Hematopoietic multipotent progenitor cell (in vitro differentiated cells): ENCODE measurements around the gene ZNF91. TPM values are rescaled to one million over a fixed set of nuclear protein-coding genes. Genes with fewer than 3 reads are reported as not detected.
"Not testable (repeated sequence)": the region's sequence is repeated elsewhere in the genome, so short reads cannot be mapped to it uniquely, and the experiment has no call there.

Source experiments
- DNase-seq, 3 donors: peaks; one replicate each; pipeline ENCODE4 v3.0.0-alpha.2; 2011 to 2015; ENCODE audit warnings: low read depth in 2 of 3, low spot score in 2 of 3
- total RNA-seq: library from RNA; depleted of rRNA; stranded (reverse); fragments of >200 nt; gene quantifications from one replicate; pipeline ENCODE4 v1.2.3, GENCODE V29; 2012

The ZNF91 gene
- 21.8 TPM for total RNA-seq

DNA sequence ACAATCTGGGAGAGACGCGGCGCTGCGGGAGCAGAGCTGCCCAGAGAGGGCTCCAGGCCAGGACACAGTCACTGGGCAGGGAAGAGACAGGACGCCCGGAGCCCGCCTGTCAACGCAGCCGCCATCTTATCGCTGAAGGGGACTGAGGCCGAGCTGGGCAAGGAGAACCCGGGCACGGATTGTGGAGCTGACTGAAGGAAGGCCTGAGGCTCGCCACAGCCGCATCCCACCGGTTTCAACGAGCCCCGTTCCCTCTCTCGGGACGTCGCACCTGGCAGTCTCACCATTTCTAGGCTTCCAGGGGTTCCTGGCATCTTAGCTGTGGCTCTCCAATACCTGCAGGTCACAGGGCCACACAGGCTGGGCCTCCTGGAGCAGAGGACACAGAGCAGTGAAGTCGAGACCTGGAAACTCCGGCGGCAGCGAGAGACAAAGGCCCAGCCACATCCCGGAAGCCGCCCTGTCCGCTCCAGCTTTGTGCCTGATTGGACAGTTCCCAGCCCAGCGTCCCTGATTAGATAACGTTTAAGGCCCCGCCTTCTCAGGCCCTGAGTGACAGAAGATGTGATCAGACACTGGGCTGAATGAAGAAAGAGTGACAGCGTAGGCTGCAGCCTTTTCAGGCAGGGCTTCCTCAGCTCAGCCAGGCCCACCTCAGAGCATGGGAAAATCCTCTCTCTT, at the start of gene ZNF91:
Gene ZNF91, minus strand, starts transcription at position 431 of the 681 bp plus-strand sequence. Its CDS starts 117 bp downstream, at position 314.
- peak; percentile 74 to 98 (median 95) for DNase-seq

DNA sequence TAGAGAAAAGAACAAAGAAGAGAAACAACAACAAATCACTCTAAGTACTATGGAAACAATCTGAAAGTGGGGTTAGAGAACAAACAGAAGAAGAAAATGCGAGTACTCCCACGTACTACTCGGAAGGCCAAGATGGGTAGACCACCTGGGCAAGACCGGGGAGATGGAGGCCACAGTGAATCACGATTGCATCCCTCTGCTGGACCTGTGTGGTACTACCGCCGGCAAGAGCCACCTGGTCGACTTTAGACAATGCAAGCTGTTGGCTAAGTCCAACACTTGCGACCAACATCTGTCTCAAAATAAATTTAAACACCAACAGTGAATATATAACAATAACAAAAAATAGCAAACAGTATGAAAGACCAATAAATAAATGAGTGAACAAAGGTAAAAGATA, 45.5 kb upstream of the ZNF91 start:
- no peak for DNase-seq

DNA sequence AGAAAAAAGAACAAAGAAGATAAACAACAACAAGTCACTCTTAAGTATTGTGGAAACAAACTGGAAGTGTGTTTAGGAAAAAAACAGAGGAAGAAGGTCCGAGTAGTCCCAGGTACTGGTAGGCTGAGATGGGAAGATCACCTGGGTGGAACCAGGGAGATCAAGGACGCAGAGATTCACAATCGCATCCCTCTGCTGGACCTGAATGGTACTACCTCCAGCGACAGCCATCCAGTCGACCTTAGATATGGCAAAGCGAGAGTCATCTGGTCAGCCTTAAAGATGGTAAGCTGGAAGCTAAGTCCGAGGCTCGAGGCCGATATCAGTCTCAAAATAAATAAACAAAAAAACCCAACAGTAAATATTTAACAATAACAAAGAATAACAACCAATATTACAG, 44.9 kb upstream of the ZNF91 start:
- no peak for DNase-seq

DNA sequence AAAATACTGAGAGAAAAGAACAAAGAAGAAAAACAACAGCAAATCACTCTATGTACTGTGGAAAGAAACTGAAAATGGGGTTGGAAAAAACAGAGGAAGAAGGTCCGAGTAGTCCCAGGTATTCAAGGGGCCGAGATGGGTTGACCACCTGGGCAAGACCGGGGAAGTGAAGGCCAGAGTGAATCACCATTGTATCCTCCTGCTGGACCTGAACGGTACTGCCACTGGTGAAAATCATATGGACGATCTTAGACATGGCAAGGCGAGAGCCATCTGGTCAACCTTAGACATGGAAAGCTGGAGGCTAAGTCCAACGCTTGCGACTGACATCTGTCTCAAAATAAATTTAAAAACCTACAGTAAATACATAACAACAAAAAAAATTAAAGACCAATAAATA, 44.4 kb upstream of the ZNF91 start:
- no peak for DNase-seq

DNA sequence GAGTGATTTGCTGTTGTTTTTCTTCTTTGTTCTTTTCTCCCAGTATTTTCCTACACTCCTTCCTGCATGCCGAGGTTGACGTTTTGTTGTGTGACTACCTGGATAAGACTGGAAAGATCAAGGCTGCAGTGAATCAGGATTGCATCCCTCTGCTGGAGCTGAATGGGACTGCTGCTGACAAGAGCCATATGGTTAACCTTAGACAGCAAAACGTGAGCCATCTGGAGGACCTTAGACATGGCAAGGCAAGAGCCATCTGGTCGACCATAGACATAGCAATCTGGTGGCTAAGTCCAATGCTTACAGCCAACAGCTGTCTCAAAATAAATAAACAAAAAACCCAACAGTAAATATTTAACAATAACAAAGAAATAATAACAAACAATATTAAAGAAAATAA, 42.6 kb upstream of the ZNF91 start:
- no peak for DNase-seq

DNA sequence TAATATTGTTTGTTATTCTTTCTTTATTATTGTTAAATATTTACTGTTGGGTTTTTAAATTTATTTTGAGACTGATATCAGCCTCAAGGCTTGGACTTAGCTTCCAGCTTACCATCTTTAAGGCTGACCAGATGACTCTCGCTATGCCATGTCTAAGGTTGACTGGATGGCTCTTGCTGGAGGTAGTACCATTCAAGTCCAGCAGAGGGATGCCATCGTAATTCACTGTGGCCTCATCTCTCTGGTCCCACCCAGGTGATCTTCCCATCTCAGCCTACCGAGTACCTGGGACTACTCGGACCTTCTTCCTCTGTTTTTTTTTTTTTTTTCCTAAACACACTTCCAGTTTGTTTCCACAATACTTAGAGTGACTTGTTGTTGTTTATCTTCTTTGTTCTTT, 41.7 kb upstream of the ZNF91 start:
- no peak for DNase-seq

DNA sequence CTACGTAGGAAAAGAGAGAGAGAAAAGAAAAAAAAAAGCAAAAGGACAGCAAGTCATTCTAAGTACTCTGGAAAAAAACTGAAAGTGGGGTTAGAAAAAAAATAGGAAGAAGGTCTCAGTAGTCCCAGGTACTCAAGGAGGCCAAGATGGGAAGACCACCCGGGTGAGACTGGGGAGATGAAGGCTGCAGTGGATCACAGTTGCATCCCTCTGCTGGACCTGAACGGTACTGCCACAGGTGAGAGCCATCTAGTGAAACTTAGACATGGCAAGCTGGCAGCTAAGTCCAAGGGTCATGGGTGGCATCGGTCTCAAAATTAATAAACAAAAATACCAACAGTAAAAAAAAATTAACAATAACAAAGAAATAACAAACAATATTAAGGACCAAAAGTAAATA, 41.0 kb upstream of the ZNF91 start:
- DNase-seq, result no peak

DNA sequence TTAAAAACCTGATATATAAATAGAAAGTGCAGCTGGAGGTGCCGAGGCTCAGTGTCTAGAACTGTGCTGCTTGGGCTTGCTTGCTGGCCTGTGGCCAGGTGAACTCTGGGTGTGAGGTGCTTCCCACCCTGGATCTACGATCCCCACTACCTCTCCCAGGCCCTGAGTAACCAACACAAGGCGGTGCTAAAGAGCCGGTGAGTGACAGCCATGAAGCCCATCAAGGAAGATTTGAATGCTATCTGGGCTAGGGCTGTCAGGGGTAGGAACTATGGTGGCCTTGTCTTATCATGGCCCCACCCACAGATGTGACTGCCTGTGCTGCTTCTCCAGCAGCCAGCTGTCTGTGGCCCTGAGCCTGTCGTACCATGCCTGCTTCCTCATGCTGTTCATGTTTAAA, 25.6 kb upstream of the ZNF91 start:
- no peak for DNase-seq

DNA sequence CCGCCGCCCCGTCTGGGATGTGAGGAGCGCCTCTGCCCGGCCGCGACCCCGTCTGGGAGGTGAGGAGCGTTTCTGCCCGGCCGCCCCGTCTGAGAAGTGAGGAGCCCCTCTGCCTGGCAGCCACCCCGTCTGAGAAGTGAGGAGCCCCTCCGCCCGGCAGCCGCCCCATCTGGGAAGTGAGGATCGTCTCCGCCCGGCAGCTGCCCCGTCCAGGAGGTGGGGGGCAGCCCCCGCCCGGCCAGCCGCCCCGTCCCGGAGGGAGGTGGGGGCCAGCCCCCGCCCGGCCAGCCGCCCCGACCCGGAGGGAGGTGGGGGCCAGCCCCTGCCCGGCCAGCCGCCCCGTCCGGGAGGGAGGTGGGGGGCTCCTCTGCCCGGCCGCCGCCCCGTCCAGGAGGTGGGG, 24.0 kb upstream of the ZNF91 start:
- DNase-seq, result not testable (repeated sequence)

DNA sequence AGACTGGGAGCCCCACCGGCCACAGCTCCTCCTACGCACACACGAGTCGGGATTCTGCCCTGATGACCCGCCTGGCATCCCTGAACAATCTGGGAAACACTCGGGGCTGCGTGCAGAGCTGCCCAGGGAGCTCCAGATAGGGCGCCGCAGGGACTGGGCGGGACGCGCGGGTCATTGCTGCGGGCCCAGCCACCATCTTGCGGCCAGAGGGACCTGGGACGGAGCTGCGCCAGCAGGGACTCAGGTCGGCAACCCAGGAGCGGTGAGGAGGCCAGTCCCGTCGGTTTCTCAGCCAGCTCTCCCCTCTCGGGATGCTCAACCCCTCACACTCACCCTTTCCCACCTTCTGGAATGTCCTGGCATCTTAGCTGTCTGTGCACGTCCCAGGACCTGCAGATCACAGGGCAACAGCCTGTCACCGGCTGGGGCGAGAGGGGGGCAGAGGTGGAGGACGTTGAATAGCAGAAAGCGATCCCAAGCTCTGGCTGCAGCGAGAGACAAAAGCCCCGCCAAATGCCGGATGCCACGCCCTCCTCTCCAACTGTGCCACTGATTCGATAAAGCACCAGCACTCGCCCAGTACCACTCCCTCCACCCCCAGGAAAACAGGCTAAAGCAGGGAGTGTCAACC, 20.4 kb upstream of the ZNF91 start:
- peak in 2 of 3 donors; percentile 21 to 27 for DNase-seq

DNA sequence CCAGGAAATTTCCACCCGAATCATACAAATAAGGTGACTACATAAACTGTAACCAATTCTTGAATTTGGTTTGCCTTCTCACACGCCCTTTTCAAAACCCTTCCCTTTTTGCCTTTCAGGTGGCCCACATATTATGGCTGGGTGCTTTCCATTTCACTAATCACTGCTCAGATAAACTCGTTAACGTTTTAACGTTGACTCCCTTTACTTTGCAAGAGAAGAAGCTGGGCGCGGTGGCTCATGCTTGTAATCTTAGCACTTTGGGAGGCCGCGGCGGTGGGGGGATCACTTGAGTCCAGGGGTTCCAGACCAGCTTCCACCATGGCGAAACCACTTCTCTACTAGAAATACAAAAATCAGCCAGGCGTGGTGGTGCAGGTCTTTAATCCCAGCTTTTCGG, 19.8 kb upstream of the ZNF91 start:
- DNase-seq, result no peak

DNA sequence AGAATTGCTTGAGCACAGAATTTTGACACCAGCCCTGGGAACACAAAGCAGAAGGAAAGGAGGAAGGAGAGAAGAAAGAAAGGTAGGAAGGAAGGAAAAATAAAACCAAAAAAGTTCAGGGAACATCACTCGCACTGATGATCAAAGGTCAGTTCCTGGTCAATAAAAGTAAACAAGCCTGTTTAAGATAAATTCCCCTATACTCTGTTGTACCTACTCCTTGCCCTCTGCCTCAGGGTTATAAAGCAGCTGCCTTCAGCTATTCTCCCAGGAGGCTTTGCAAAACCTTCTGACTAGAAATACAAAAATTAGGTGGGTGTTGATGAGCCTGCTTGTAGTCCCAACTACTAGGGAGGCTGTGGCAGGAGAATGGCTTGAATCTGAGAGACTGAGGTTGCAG, 14.9 kb upstream of the ZNF91 start:
- no peak for DNase-seq

DNA sequence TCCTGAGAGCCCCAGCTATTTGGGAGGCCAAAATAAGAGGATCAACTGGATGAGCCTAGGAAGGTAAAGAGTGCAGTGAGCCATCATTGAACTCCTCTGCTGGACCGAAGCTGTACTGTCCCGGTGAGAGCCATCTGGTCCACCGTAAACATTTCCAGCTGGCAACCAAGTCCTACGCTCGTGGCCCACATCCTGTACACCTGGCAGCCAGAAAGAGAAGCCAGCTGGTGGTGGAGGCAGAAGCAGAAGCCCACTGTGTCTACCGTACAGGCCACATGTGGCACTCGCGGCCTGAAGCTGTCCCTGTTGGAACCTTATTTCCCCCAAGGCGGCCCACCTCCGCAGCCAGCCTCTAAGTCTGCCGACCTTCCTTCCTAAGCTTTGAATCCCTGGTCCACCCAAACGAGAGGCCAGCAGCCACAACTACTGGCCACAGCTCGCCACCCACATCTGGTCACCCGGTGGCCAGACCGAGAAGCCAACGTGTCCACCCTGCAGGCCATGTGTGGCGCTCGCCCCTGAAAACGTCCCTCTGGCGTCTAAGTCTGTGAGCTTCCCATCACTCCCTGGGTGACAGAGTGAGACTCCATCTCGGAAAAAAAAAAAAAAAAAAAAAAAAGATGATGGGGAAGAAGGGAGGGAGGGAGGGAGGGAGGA, 14.2 kb upstream of the ZNF91 start:
- DNase-seq, result no peak

DNA sequence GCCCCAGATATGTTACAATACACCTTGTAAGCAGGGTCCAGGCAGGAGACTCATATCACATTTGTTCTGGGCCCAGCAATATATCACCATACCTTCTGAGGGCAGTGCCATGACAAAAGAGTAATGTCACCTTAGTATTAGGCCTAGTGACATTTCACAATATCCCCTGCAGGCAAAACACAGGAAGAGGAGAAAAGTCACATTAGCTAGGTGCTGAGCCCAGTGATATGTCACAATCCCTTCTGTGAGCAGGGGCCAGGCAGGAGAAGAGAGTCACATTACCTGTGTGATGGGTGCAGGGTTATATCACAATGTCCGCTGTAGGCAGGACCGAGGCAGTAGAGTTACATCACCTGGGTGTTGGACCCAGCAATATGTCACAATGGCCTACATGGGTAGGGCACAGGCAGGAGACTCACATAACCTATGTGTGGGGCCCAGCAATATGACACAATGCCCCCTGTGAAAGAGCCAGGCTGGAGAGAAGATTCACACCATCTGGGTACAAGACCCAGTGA, 12.4 kb upstream of the ZNF91 start:
- no peak for DNase-seq

DNA sequence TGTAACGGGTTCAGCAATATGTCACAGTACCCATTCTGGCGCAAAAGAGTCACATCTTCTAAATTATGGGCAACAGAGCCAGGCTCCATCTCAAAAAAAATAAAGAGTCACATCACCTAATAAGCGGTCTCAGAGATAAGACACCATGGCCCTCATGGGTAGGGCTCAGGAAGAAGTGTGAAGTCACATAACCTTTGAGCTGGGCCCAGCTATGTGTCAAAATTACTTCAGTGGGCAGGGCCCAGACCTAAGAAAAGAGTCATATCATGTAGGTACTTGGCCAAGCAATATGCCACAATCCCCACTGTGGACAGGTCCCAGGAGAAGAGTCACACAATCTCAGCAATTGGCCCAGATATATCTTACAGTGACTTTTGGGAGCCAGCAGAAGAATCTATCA, 11.4 kb upstream of the ZNF91 start:
- no peak for DNase-seq

DNA sequence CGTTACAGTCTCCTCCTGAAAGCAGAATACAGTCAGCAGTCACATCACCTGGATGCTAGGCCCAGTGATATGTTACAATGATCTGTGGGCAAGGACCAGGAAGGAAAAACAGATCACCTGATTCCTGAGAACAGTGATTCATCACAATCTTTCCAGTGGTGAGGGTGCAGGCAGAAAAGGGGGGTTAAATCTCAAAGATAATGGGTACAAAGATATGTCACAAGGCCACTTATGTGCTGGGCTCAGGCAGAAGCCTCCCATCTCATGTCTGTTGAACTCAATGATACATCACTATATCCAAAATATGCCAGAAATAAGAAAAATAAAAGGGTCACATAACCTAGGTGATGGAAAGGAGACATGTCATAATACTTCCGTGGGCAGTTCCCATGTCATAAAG, 10.8 kb upstream of the ZNF91 start:
- no peak for DNase-seq

DNA sequence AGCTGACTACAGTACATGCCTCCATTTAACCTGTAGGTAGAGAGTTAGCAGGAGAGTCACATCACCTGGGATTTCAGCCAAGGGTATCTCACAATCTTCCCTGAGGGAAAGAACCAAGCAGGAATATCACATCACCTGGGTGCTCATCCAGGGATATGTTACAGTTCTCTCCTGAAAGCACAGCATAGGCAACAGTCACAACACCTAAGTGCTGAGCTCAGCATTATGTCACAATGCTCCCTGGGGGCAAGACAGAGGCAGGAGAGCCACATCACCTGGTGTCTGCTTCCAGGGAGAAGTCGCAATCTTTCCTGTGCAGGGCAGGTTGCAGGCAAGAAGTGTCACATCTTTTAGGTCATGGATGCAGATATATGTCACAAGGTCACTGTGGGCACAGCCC, 9.4 kb upstream of the ZNF91 start:
- DNase-seq, result no peak

DNA sequence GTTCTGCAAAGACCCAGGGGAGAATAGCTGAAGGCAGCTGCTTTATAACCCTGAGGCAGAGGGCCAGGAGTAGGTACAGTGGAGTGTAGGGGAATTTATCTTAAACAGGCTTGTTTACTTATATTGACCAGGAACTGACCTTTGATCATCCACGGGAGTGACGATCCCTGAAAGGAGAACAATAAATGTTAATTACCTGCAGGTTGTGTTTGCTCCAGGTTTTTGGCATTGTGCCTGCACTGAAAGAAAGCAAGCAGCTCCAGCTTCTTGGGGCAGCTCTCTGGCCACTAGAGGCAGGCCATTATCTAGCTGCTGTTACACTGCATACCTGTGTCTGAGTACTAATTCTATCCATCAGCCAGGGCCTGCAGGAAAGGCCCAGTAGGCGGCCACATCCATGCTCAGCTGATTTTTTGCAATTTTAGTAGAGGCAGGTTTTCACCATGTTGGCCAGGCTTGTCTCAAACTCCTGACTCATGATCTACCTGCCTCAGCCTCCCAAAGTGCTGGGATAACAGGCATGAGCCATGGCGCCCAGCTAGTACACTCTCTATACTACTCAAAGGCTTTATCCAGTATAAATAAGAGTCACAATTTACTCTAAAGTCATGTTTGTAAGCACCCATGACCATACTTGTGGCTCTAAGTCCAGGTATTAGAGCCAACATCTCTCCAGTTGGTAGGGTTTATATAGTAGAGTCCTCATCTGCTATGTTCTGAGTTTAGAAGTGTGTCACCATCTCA, 8.5 kb upstream of the ZNF91 start:
- no peak for DNase-seq

DNA sequence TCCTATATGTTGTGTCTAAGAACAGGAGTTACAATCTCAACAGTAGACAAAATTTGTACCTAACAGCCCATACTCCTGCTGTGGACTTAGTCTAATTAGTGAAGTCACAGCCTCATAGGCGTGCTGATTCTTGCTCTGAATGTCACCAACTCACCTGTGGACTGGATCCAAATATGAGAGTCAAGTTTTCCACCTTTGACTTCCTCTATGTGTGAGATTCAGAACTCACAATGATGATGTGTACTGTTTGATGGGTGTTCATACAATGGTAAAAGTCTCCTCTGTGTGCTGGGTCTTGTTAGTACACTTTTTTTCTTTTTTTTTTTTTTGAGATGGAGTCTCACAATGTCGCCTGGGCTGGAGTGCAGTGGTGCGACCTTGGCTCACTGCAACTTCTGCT, 7.8 kb upstream of the ZNF91 start:
- no peak for DNase-seq

DNA sequence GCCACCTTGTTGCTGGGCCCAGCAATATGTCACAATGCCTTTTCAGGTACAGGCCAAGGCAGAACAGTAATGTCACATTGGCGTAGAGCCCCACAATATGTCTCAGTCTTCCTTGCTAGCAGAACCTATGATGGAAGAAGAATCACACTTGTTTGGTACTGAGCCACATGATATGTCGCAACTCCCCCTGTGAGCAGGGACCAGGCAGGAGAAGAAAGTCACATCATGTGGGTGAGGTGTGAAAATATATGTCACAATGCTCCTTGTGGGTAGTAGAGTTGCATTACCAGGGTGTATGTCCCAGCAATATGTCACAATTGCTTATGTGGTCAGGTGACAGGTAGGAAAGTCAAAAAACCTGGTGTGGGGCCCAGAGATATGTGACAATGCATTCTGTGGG, 7.1 kb upstream of the ZNF91 start:
- DNase-seq, result no peak

DNA sequence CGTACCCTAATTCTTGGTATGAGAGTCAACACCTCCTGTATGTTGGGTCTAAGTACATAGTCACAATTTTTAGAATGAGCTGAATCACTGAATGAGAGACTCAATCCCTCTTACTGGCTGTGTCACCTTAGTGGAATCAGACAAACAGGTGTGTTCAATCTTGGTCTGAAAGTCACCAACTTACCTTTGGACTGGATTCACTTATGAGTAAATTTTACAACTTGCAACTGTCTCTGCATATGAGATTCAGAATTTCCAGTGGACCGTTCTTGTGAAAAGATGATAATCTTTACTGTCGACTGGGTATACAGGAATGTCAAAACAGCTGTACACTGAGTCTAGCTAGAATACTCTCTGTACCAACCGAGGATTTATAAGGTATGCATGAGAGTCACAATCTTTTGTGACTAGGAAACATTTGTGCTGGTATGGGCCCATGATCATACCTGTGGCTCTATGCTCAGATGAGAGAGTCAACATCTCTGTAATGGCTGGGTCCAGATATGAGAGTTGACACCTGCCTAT, 5.9 kb upstream of the ZNF91 start:
- DNase-seq, result no peak
